Measurements from ENCODE around the gene ITPRIP.

DNA sequence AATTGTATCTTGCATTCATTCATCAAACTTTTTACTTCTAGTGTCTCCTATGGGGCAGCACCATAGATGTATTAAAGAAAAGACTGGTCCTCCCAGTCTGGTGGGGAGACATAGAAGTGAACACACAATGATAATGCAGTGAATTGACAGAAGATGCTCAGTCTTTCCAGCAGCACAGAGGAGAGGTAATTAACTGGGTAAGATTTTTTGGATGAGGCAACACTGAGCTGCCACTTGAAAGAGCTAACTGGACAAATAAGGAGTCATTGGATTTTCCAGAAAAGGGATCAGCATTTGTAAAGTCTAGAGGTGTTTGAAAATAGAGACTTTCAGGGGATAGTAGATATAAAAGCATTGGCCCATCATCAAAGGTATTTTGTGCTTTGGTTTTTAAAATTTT is 7.2 kb upstream of the ITPRIP start:
- no peak for TF ChIP-seq CTCF (IDR thresholded peaks at IDR 0.05; ENCODE audit: poor library complexity)
- TF ChIP-seq EZH2 (IDR thresholded peaks at IDR 0.05; ENCODE audit: borderline replicate concordance): no peak
